Subcutaneous preadipocyte (primary cell): Measurements from ENCODE around the gene GPATCH8. TPM values are rescaled to one million over a fixed set of nuclear protein-coding genes. Genes with fewer than 3 reads are reported as not detected.

Experiments
- small RNA-seq: library from RNA; depleted of rRNA; stranded (forward); fragments of <200 nt; gene quantifications from one replicate; pipeline ENCODE3, GENCODE V24; 2012
- total RNA-seq: library from RNA; depleted of rRNA; stranded (reverse); fragments of >200 nt; gene quantifications from 2 replicates; pipeline ENCODE4 v1.2.3, GENCODE V29; 2012

GPATCH8 gene
- 16.9 and 23.3 TPM in 2 replicates for total RNA-seq

GRCh38 chr17:44503147-44504029, at the start of gene GPATCH8:
TSS of gene GPATCH8 (minus strand) at chr17:44503406. CDS start at chr17:44503370, 36 bp downstream.

GRCh38 chr17:44389281-44389680, 113.9 kb downstream of the GPATCH8 start, which contains the start of gene ITGA2B:
TSS of gene ITGA2B (minus strand) at chr17:44389649. CDS start at chr17:44389473, 176 bp downstream.

GRCh38 chr17:44363613-44364159, 139.5 kb downstream of the GPATCH8 start, which contains the start of gene FAM171A2:
TSS of gene FAM171A2 (minus strand) at chr17:44363853. CDS start at chr17:44363714, 139 bp downstream.

Small RNA genes within 50 kb of the gene (small RNA-seq; reads per million reads assigned to genes)
- gene RN7SL258P, result not detected

Other genes with a start within 250 kb of the GPATCH8 start
- gene SLC4A1, start 235.3 kb downstream of the GPATCH8 start, total RNA-seq, result not detected in 2 replicates
- under 0.01 TPM in 1 of 2 replicates, not detected in the other for gene RUNDC3A, start 194.8 kb downstream of the GPATCH8 start, total RNA-seq
- gene SLC25A39, start 178.6 kb downstream of the GPATCH8 start, total RNA-seq, result 80.5 and 86.8 TPM in 2 replicates
- gene GRN, start 158.1 kb downstream of the GPATCH8 start, total RNA-seq, result 180 and 246 TPM in 2 replicates
- gene FAM171A2, start 139.6 kb downstream of the GPATCH8 start, total RNA-seq, result 0.73 and 0.98 TPM in 2 replicates
- gene ITGA2B, start 113.8 kb downstream of the GPATCH8 start, total RNA-seq, result under 0.01 TPM in 1 of 2 replicates, not detected in the other
- gene FZD2, start 54.1 kb upstream of the GPATCH8 start, total RNA-seq, result 2.9 and 3.7 TPM in 2 replicates
- under 0.01 TPM in 1 of 2 replicates, not detected in the other for gene MEIOC, start 153.1 kb upstream of the GPATCH8 start, total RNA-seq
- 30.1 and 36.0 TPM in 2 replicates for gene CCDC43, start 186.4 kb upstream of the GPATCH8 start, total RNA-seq
- gene DBF4B, start 205.3 kb upstream of the GPATCH8 start, total RNA-seq, result 4.0 and 9.4 TPM in 2 replicates